GM20000 (cell line): Measurements from ENCODE around the gene PHKA2.
"Not testable (repeated sequence)": the region's sequence is repeated elsewhere in the genome, so short reads cannot be mapped to it uniquely, and the experiment has no call there.

Experiments
- DNase-seq: peaks from one replicate; pipeline ENCODE4 v3.0.0; 2012; ENCODE audit warnings: low spot score
- TF ChIP-seq, protein P1 (sequence below): IDR thresholded peaks from 2 replicates; pipeline ENCODE4 v1.5.1; 2012; ENCODE audit warnings: mild to moderate bottlenecking, control low read depth; ENCODE audit errors: extremely low read depth, missing control alignments

PHKA2 gene

GRCh38 chrX:18871970-18872369 lies 111.9 kb downstream of the PHKA2 start:
- TF ChIP-seq, protein P1, sequence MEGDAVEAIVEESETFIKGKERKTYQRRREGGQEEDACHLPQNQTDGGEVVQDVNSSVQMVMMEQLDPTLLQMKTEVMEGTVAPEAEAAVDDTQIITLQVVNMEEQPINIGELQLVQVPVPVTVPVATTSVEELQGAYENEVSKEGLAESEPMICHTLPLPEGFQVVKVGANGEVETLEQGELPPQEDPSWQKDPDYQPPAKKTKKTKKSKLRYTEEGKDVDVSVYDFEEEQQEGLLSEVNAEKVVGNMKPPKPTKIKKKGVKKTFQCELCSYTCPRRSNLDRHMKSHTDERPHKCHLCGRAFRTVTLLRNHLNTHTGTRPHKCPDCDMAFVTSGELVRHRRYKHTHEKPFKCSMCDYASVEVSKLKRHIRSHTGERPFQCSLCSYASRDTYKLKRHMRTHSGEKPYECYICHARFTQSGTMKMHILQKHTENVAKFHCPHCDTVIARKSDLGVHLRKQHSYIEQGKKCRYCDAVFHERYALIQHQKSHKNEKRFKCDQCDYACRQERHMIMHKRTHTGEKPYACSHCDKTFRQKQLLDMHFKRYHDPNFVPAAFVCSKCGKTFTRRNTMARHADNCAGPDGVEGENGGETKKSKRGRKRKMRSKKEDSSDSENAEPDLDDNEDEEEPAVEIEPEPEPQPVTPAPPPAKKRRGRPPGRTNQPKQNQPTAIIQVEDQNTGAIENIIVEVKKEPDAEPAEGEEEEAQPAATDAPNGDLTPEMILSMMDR: no peak
- no peak for DNase-seq

- no peak for DNase-seq
- TF ChIP-seq, protein P1: no peak
Measured at GRCh38 chrX:18871161-18871890, 112.6 kb downstream of the PHKA2 start.

- TF ChIP-seq, protein P1: no peak
- no peak for DNase-seq
Measured at GRCh38 chrX:18864390-18864920, 119.5 kb downstream of the PHKA2 start.

DNA sequence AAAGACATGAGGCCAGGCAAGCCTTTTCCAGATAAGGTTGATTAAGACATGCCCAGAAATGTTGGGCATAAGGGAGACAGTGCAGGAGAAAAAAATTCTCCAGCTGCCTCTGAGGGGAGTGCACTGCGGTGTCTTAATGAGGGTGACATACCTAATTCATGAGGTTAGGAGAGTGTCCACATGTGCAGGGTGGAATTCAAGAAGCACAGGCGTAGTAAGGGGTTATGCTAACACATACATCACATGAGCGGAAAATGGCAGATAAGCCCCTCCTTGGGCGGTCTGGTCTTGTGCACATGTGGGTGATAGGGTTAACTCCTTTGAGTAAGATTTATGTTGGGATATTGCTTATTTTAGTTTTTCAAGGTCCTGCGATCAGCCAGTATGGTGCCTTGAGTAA lies 122.4 kb downstream of the PHKA2 start:
- TF ChIP-seq, protein P1: no peak
- DNase-seq: no peak

- TF ChIP-seq, protein P1: no peak
- DNase-seq: no peak
Measured at GRCh38 chrX:18856645-18856997, 127.3 kb downstream of the PHKA2 start.

DNA sequence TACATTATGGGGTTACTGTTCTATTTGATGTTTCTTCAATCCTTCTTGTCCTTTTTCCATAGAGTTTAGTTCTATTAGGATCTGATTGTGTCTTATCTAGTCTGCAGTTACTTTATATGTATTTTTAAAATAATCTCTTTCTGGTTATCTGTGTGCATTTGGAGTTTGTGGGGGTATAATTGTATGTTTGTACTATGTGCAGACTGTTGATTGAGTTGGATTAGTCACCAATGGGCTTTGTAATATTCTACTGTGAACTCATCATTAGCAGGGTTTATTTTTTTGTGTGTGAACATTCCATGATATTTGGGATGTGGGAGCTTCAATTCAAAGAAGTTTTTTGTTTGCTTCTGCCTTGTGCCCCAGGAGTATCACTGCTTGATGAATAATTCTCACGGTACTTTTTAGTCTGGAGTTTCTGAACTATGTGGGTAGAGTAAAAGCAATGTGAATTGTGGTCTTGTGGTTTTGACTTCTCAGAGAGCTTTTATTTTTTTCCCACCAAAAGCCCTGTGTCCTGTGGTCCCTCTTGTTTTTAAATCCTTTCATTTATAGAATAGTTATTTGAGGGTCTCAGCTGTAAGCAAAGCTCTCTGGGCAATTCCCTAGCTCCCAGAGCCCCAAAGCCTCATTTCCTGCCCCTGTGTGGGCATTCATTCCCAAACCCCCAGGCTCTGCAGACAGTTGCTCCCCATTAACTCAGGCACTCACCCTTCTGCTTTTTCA lies 127.8 kb downstream of the PHKA2 start:
- TF ChIP-seq, protein P1: no peak
- DNase-seq: peak; percentile 50

- not testable (repeated sequence) for DNase-seq
Measured at GRCh38 chrX:18847901-18848300, 136.0 kb downstream of the PHKA2 start.
